Measurements from ENCODE around the gene HDAC4. TPM values are rescaled to one million over a fixed set of nuclear protein-coding genes. Genes with fewer than 3 reads are reported as not detected.

The HDAC4 gene
- total RNA-seq, 2 donors from 2014 or later: 8.1 to 20.1 TPM

GRCh38 chr2:239105234-239105633 lies 295.6 kb downstream of the HDAC4 start:
- H3K9me3 ChIP-seq: no peaks in the 10 kb centered on the region
- TF ChIP-seq CTCF (IDR thresholded peaks at IDR 0.05): no peak
- H3K27me3 ChIP-seq: no peaks in the 10 kb centered on the region
- H3K4me1 ChIP-seq: no peaks in the 10 kb centered on the region
- H3K36me3 ChIP-seq: peaks cover 60% of the 10 kb centered on the region
- H3K27ac ChIP-seq: no peak overlapping the region
- no peak overlapping the region for H3K4me3 ChIP-seq
- no peak for DNase-seq (ENCODE audit: low spot score)

- no peak for TF ChIP-seq CTCF (IDR thresholded peaks at IDR 0.05)
- no peak for DNase-seq (ENCODE audit: low spot score)
- H3K4me3 ChIP-seq: no peak overlapping the region
- H3K27ac ChIP-seq: no peak overlapping the region
- H3K36me3 ChIP-seq: peaks cover 60% of the 10 kb centered on the region
- no peaks in the 10 kb centered on the region for H3K27me3 ChIP-seq
- H3K9me3 ChIP-seq: no peaks in the 10 kb centered on the region
- no peaks in the 10 kb centered on the region for H3K4me1 ChIP-seq
Observed at GRCh38 chr2:239104800-239105199, 296.0 kb downstream of the HDAC4 start.

- no peak for TF ChIP-seq CTCF (IDR thresholded peaks at IDR 0.05)
- Histone ChIP-seq H3K27ac (no peak overlapping the region), H3K36me3 (peaks cover 59% of the 10 kb centered on the region), H3K4me3 (no peak overlapping the region), H3K9me3 (no peaks in the 10 kb centered on the region), H3K4me1 (no peaks in the 10 kb centered on the region), H3K27me3 (no peaks in the 10 kb centered on the region)
- DNase-seq (ENCODE audit: low spot score): no peak
Observed at GRCh38 chr2:239103125-239104098, 297.4 kb downstream of the HDAC4 start.

GRCh38 chr2:239102266-239102665 lies 298.6 kb downstream of the HDAC4 start:
- H3K4me3 ChIP-seq: no peak overlapping the region
- H3K4me1 ChIP-seq: no peaks in the 10 kb centered on the region
- peaks cover 48% of the 10 kb centered on the region for H3K36me3 ChIP-seq
- H3K27me3 ChIP-seq: no peaks in the 10 kb centered on the region
- no peak overlapping the region for H3K27ac ChIP-seq
- no peaks in the 10 kb centered on the region for H3K9me3 ChIP-seq
- TF ChIP-seq CTCF (IDR thresholded peaks at IDR 0.05): no peak
- DNase-seq (ENCODE audit: low spot score): no peak

- TF ChIP-seq CTCF (IDR thresholded peaks at IDR 0.05): no peak
- no peaks in the 10 kb centered on the region for H3K27me3 ChIP-seq
- no peaks in the 10 kb centered on the region for H3K4me1 ChIP-seq
- H3K36me3 ChIP-seq: peaks cover 43% of the 10 kb centered on the region
- no peak overlapping the region for H3K4me3 ChIP-seq
- no peak overlapping the region for H3K27ac ChIP-seq
- no peak for DNase-seq (ENCODE audit: low spot score)
- no peaks in the 10 kb centered on the region for H3K9me3 ChIP-seq
Observed at GRCh38 chr2:239101807-239102206, 299.0 kb downstream of the HDAC4 start.

Measured in right atrium auricular region (tissue), 2 donors.